Caco-2 (cell line): ENCODE data around the gene RBP4. TPM values are rescaled to one million over a fixed set of nuclear protein-coding genes. Genes with fewer than 3 reads are reported as not detected.

ENCODE experiments used
- BruUV-seq: library from RNA; stranded (reverse); fragments of 400-500 nt; replicated peaks from 2 replicates; lab custom pipeline; 2021; lab: Mats Ljungman, UMichigan
- CTCF ChIA-PET: fragments of 300-600 bp; sonication (Branson Sonifier 250); formaldehyde crosslinking; loops from one replicate; lab custom pipeline; 2022; ENCODE audit warnings: antibody characterized with exemption; lab: Charles Lee
- POLR2A ChIA-PET: fragments of 300-600 bp; sonication (Branson Sonifier 250); formaldehyde crosslinking; loops from one replicate; lab custom pipeline; 2022; ENCODE audit warnings: antibody characterized with exemption; lab: Charles Lee
- DNase-seq, 2 experiments: peaks; one replicate each; pipeline versions ENCODE4 v3.0.0 to v3.0.0-alpha.2; 2020 to 2022
- H3K27me3 ChIP-seq: replicated peaks from 2 replicates; pipeline ENCODE4 v1.6.0; 2011; ENCODE audit warnings: low read length; ENCODE audit not compliant: control insufficient read depth, insufficient read depth
- H3K36me3 ChIP-seq: 2 replicates; pipeline ENCODE4 v1.5.1; 2011; ENCODE audit warnings: low read length; ENCODE audit not compliant: control insufficient read depth, insufficient read depth
- H3K4me1 ChIP-seq: fragments of 250-450 bp; sonication (Bioruptor Pico); 2 replicates; pipeline ENCODE4 v1.5.1; 2020; ENCODE audit warnings: mild to moderate bottlenecking
- H3K4me3 ChIP-seq: 2 replicates; pipeline ENCODE4 v1.5.1; 2011; ENCODE audit warnings: low read depth, mild to moderate bottlenecking, control low read depth, low read length
- H3K9me3 ChIP-seq: fragments of 250-450 bp; sonication (Bioruptor Pico); 2 replicates; pipeline ENCODE4 v1.5.1; 2020; ENCODE audit warnings: mild to moderate bottlenecking, moderate library complexity
- H3K27ac Mint-ChIP-seq: one replicate; pipeline ENCODE4 v1.8.0; 2022; ENCODE audit warnings: mixed read lengths; ENCODE audit not compliant: unreplicated experiment
- H3K27me3 Mint-ChIP-seq: one replicate; pipeline ENCODE4 v1.8.0; 2022; ENCODE audit warnings: mixed read lengths; ENCODE audit not compliant: insufficient read depth, unreplicated experiment
- H3K36me3 Mint-ChIP-seq: one replicate; pipeline ENCODE4 v1.8.0; 2022; ENCODE audit warnings: mild to moderate bottlenecking, mixed read lengths; ENCODE audit not compliant: insufficient read depth, unreplicated experiment
- H3K4me1 Mint-ChIP-seq: one replicate; pipeline ENCODE4 v1.8.0; 2022; ENCODE audit warnings: low read depth, mixed read lengths; ENCODE audit not compliant: unreplicated experiment
- H3K4me3 Mint-ChIP-seq: one replicate; pipeline ENCODE4 v1.8.0; 2022; ENCODE audit warnings: mild to moderate bottlenecking, moderate library complexity, mixed read lengths; ENCODE audit not compliant: unreplicated experiment
- H3K9me3 Mint-ChIP-seq: one replicate; pipeline ENCODE4 v1.8.0; 2022; ENCODE audit warnings: mixed read lengths; ENCODE audit not compliant: unreplicated experiment
- CTCF ChIP-seq, 2 experiments: fragments of 200-600 bp in 1 of 2; IDR thresholded peaks; 1 replicate in 1 of 2; 2 replicates in 1 of 2; pipeline versions ENCODE4 v1.5.1 to v1.8.0; 2011 to 2022; ENCODE audit warnings: antibody characterized with exemption in 1 of 2, control low read depth in 1 of 2, inconsistent platforms in 1 of 2, low read depth in 1 of 2, low read length in 1 of 2, mild to moderate bottlenecking in 1 of 2, moderate library complexity in 1 of 2; ENCODE audit not compliant: insufficient read depth in 1 of 2, severe bottlenecking in 1 of 2, unreplicated experiment in 1 of 2
- intact Hi-C: fragments of 100-400 bp; cut with micrococcal nuclease; formaldehyde crosslinking; loops from one replicate; pipeline ENCODE4 v1.10.0; 2022; ENCODE audit not compliant: unreplicated experiment
- total RNA-seq: library from RNA; stranded (reverse); gene quantifications from 2 replicates; pipeline ENCODE4 v1.2.3, GENCODE V29; 2022

The RBP4 gene
- total RNA-seq, 1 experiment from 2014 or later: 255 TPM

DNA sequence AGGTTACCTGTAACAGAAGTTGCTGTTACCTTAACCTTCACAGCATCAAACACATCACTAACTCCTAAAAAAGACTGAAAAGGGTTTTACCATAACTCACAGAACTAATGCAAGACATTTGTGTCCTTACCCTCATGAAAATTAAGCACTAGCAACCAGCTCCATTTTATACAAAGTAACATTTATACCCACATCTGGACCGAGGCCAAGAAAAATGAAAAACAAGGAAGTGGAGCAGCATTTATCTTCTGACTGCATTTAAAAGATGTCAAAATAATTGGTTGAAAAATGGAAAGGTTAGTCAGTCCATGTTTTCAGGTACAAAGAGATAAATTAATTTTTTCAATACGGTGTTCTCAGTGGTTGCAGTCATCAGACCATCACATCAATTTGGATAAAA lies 3.1 kb upstream of the RBP4 start:
- H3K4me3 ChIP-seq: no peak overlapping the region
- TF ChIP-seq CTCF (IDR thresholded peaks at IDR 0.05; ENCODE audit: insufficient read depth in 1 of 2, low read depth in 1 of 2, low read length in 1 of 2, severe bottlenecking in 1 of 2, unreplicated experiment in 1 of 2): no peak
- Mint-ChIP-seq H3K4me3 (no peak overlapping the region), H3K27ac (no peak overlapping the region), H3K36me3 (no peaks in the 10 kb centered on the region), H3K27me3 (no peaks in the 10 kb centered on the region), H3K9me3 (no peaks in the 10 kb centered on the region), H3K4me1 (peaks cover 12% of the 10 kb centered on the region)
- H3K36me3 ChIP-seq: no peaks in the 10 kb centered on the region; the same call in none of the 2 replicates
- H3K4me1 ChIP-seq: peaks cover 22% of the 10 kb centered on the region
- H3K27me3 ChIP-seq: no peaks in the 10 kb centered on the region
- BruUV-seq: no TSS peak
- DNase-seq: no peak
- intact Hi-C loops: no loop called here
- ChIA-PET POLR2A (no interaction called here), CTCF (no interaction called here)
- no peaks in the 10 kb centered on the region for H3K9me3 ChIP-seq

- CTCF ChIA-PET: no interaction called here
- TF ChIP-seq CTCF (IDR thresholded peaks at IDR 0.05; ENCODE audit: insufficient read depth in 1 of 2, low read depth in 1 of 2, low read length in 1 of 2, severe bottlenecking in 1 of 2, unreplicated experiment in 1 of 2): no peak
- H3K27me3 Mint-ChIP-seq: no peaks in the 10 kb centered on the region
- BruUV-seq: no TSS peak
- H3K36me3 Mint-ChIP-seq: no peaks in the 10 kb centered on the region
- no peak overlapping the region for H3K4me3 Mint-ChIP-seq
- no peak overlapping the region for H3K27ac Mint-ChIP-seq
- no peak for DNase-seq
- POLR2A ChIA-PET: no interaction called here
- H3K9me3 Mint-ChIP-seq: no peaks in the 10 kb centered on the region
- Histone ChIP-seq H3K27me3 (no peaks in the 10 kb centered on the region), H3K9me3 (no peaks in the 10 kb centered on the region), H3K4me3 (no peak overlapping the region), H3K36me3 (no peaks in the 10 kb centered on the region; the same call in none of the 2 replicates), H3K4me1 (peaks cover 22% of the 10 kb centered on the region)
- intact Hi-C loops: no loop called here
- peaks cover 12% of the 10 kb centered on the region for H3K4me1 Mint-ChIP-seq
Observed at GRCh38 chr10:93603023-93603422, 2.0 kb upstream of the RBP4 start.

- peak overlapping the region; percentile 87 for H3K4me3 ChIP-seq
- CTCF ChIA-PET: no interaction called here
- Mint-ChIP-seq H3K27me3 (no peaks in the 10 kb centered on the region), H3K4me3 (peak overlapping the region; percentile 77), H3K36me3 (no peaks in the 10 kb centered on the region), H3K4me1 (peaks cover 12% of the 10 kb centered on the region), H3K27ac (peak overlapping the region; percentile 62), H3K9me3 (no peaks in the 10 kb centered on the region)
- no peaks in the 10 kb centered on the region for H3K9me3 ChIP-seq
- TF ChIP-seq CTCF (IDR thresholded peaks at IDR 0.05; ENCODE audit: insufficient read depth in 1 of 2, low read depth in 1 of 2, low read length in 1 of 2, severe bottlenecking in 1 of 2, unreplicated experiment in 1 of 2): no peak
- H3K27me3 ChIP-seq: no peaks in the 10 kb centered on the region
- TSS peak; percentile 79 for BruUV-seq
- intact Hi-C loops: loop anchor here (2.0 kb wide), 1 partner anchor 47 kb away; no protein-coding TSS in a partner anchor
- no peak for DNase-seq
- H3K4me1 ChIP-seq: peaks cover 22% of the 10 kb centered on the region
- POLR2A ChIA-PET: no interaction called here
- H3K36me3 ChIP-seq: no peaks in the 10 kb centered on the region; the same call in none of the 2 replicates
Observed at GRCh38 chr10:93601774-93602162, 733 bp upstream of the RBP4 start.
